GM12878 (cell line): Measurements from ENCODE around the gene MBD5. TPM values are rescaled to one million over a fixed set of nuclear protein-coding genes. Genes with fewer than 3 reads are reported as not detected.

Experiments used
- ATAC-seq: fragments of 200-7000 bp; cut with Tn5 transposase; 3 replicates; pipeline ENCODE4 v1.9.1; 2020; ENCODE audit warnings: mild to moderate bottlenecking, moderate library complexity
- BruUV-seq: library from RNA; stranded (reverse); fragments of 400-500 nt; replicated peaks from 2 replicates; lab custom pipeline; 2021; lab: Mats Ljungman, UMichigan
- CTCF ChIA-PET: fragments of 300-600 bp; sonication (Branson Sonifier 250); formaldehyde crosslinking; extraction: SDS; loops from one replicate; lab custom pipeline; 2021; ENCODE audit warnings: inconsistent platforms; lab: Yijun Ruan, JAX
- POLR2A ChIA-PET: fragments of 350-600 bp; formaldehyde crosslinking; extraction: SDS; loops from one replicate; lab custom pipeline; 2021; ENCODE audit warnings: inconsistent platforms; lab: Charles Lee
- RAD21 ChIA-PET: fragments of 300-600 bp; sonication (Branson Sonifier 250); formaldehyde crosslinking; loops from one replicate; lab custom pipeline; 2023; ENCODE audit warnings: antibody characterized with exemption; ENCODE audit not compliant: unreplicated experiment; lab: Charles Lee
- SMC1A ChIA-PET: fragments of 300-600 bp; sonication (Branson Sonifier 250); formaldehyde crosslinking; loops from one replicate; lab custom pipeline; 2023; ENCODE audit not compliant: unreplicated experiment, uncharacterized antibody; lab: Charles Lee
- DNase-seq: peaks from one replicate; pipeline ENCODE4 v3.0.0-alpha.2; 2011; ENCODE audit warnings: low read depth, low spot score
- FAIRE-seq: peaks from 3 replicates; lab custom pipeline; 2011; peaks lifted over from hg19 to GRCh38; lab: Jason Lieb, UNC
- H2AFZ ChIP-seq: 2 replicates; pipeline ENCODE4 v1.6.0; 2011; ENCODE audit warnings: low read depth, low read length, control low read depth; ENCODE audit not compliant: control insufficient read depth
- H3K27ac ChIP-seq: 2 replicates; pipeline ENCODE4 v1.5.1; 2011; ENCODE audit warnings: control low read depth; ENCODE audit not compliant: control insufficient read depth, insufficient read depth
- H3K27me3 ChIP-seq, 2 experiments: replicated peaks in 1 of 2; 2 replicates each; pipeline versions ENCODE4 v1.6.0 to v1.6.1; 2011; ENCODE audit warnings: low read length in 1 of 2; ENCODE audit not compliant: control insufficient read depth in 2 of 2, insufficient read depth in 2 of 2
- H3K36me3 ChIP-seq, 2 experiments: 2 replicates each; pipeline ENCODE4 v1.5.1; 2011; ENCODE audit warnings: low read length in 1 of 2; ENCODE audit not compliant: control insufficient read depth in 2 of 2, insufficient read depth in 2 of 2
- H3K4me1 ChIP-seq: 2 replicates; pipeline ENCODE4 v1.6.1; 2011; ENCODE audit warnings: mild to moderate bottlenecking, low read length, moderate library complexity, mixed read lengths; ENCODE audit not compliant: control insufficient read depth, insufficient read depth
- H3K4me2 ChIP-seq: 2 replicates; pipeline ENCODE4 v1.6.0; 2011; ENCODE audit warnings: control low read depth; ENCODE audit not compliant: control insufficient read depth, insufficient read depth
- H3K4me3 ChIP-seq: fragments of 200-600 bp; sonication (generic); 2 replicates; pipeline ENCODE4 v1.5.1; 2016
- H3K79me2 ChIP-seq: 2 replicates; pipeline ENCODE4 v1.6.0; 2011; ENCODE audit warnings: low read length; ENCODE audit not compliant: control insufficient read depth, insufficient read depth
- H3K9ac ChIP-seq: 2 replicates; pipeline ENCODE4 v1.8.0; 2011; ENCODE audit warnings: low read length, control low read depth, mixed read lengths; ENCODE audit not compliant: control insufficient read depth, insufficient read depth
- H3K9me3 ChIP-seq: replicated peaks from 3 replicates; pipeline ENCODE4 v1.5.1; 2011; ENCODE audit warnings: mild to moderate bottlenecking, low read length; ENCODE audit not compliant: control insufficient read depth, insufficient read depth
- H4K20me1 ChIP-seq: 2 replicates; pipeline ENCODE4 v1.6.0; 2011; ENCODE audit not compliant: control insufficient read depth, insufficient read depth
- ESRRA ChIP-seq: IDR thresholded peaks from 2 replicates; pipeline ENCODE4 v1.6.1; 2012; ENCODE audit warnings: mild to moderate bottlenecking, low read length, improper control_type of control experiment
- FOXK2 ChIP-seq: fragments of 450-650 bp; IDR thresholded peaks from 2 replicates; pipeline ENCODE4 v1.6.1; 2017; ENCODE audit warnings: mild to moderate bottlenecking, moderate library complexity
- HDAC2 ChIP-seq: fragments of 200-600 bp; sonication (generic); IDR thresholded peaks from 2 replicates; pipeline ENCODE4 v1.6.1; 2017
- KDM1A ChIP-seq: fragments of 200-600 bp; sonication (generic); IDR thresholded peaks from 2 replicates; pipeline ENCODE4 v1.6.1; 2016; ENCODE audit warnings: borderline replicate concordance
- NR2C1 ChIP-seq: fragments of 450-650 bp; IDR thresholded peaks from 2 replicates; pipeline ENCODE4 v1.6.1; 2017; ENCODE audit warnings: antibody characterized with exemption, mild to moderate bottlenecking, moderate library complexity
- PAX5 ChIP-seq: IDR thresholded peaks from 2 replicates; pipeline ENCODE4 v1.6.1; 2011; ENCODE audit warnings: low read depth, low read length, borderline replicate concordance
- SIX5 ChIP-seq: IDR thresholded peaks from 2 replicates; pipeline ENCODE4 v1.6.1; 2011; ENCODE audit warnings: mild to moderate bottlenecking, low read depth, low read length, moderate library complexity; ENCODE audit not compliant: severe bottlenecking
- SMAD1 ChIP-seq: fragments of 450-650 bp; IDR thresholded peaks from 2 replicates; pipeline ENCODE4 v1.6.1; 2018; ENCODE audit warnings: mild to moderate bottlenecking, low read depth; ENCODE audit not compliant: partially characterized antibody
- SMAD5 ChIP-seq: IDR thresholded peaks from 2 replicates; pipeline ENCODE4 v1.6.1; 2016; ENCODE audit warnings: antibody characterized with exemption, low read depth
- SRF ChIP-seq, 2 experiments: IDR thresholded peaks; 2 replicates each; pipeline ENCODE4 v1.6.1; 2011; ENCODE audit warnings: low read depth in 2 of 2, low read length in 2 of 2, mild to moderate bottlenecking in 1 of 2, moderate library complexity in 1 of 2
- TBL1XR1 ChIP-seq: IDR thresholded peaks from 2 replicates; pipeline ENCODE4 v1.6.1; 2012; ENCODE audit warnings: low read depth, low read length, improper control_type of control experiment
- YBX1 ChIP-seq: fragments of 450-650 bp; IDR thresholded peaks from 2 replicates; pipeline ENCODE4 v1.6.1; 2016; ENCODE audit warnings: antibody characterized with exemption
- ZNF622 ChIP-seq: fragments of 450-650 bp; IDR thresholded peaks from 2 replicates; pipeline ENCODE4 v1.6.1; 2017; ENCODE audit warnings: mild to moderate bottlenecking, inconsistent platforms
- in situ Hi-C: fragments of 300-500 bp; cut with MboI; formaldehyde crosslinking; loops from 9 replicates; pipeline ENCODE4 v1.14.3; 2018; ENCODE audit warnings: mixed read lengths
- intact Hi-C: fragments of 100-400 bp; cut with micrococcal nuclease; formaldehyde crosslinking; loops from one replicate; pipeline ENCODE4 v1.14.2; 2022; ENCODE audit not compliant: unreplicated experiment
- polyA plus RNA-seq, 11 experiments: library from polyadenylated mRNA; depleted of rRNA in 4 of 11; unstranded in 6 of 11; stranded (reverse) in 5 of 11; fragments of >200 nt; fragmentation: Nextera tagmentation in 4 of 11; fragmentation: Illumina TruSeq in 1 of 11; extraction: Ambion mirVana in 4 of 11; extraction: Trizol in 1 of 11; gene quantifications; 1 replicate in 1 of 11; 2 replicates in 10 of 11; pipeline versions ENCODE4 v1.2.1 to v1.2.3, GENCODE V29; 2011 to 2016; ENCODE audit warnings: inconsistent platforms in 2 of 11, missing spikeins in 2 of 11, low read depth in 1 of 11
- total RNA-seq, 4 experiments: library from RNA; depleted of rRNA in 3 of 4; stranded (reverse); fragments of >200 nt in 3 of 4; fragmentation: Illumina TruSeq in 1 of 4; extraction: Trizol in 1 of 4; gene quantifications; 2 replicates each; pipeline versions ENCODE4 v1.2.1 to v1.2.3, GENCODE V29; 2013 to 2021
- TF ChIP-seq, protein P1 (sequence below): fragments of 450-650 bp; IDR thresholded peaks from 2 replicates; pipeline ENCODE4 v1.6.1; 2017; ENCODE audit warnings: mild to moderate bottlenecking
- TF ChIP-seq, protein P2 (sequence below): IDR thresholded peaks from 2 replicates; pipeline ENCODE4 v1.6.1; 2012; ENCODE audit warnings: low read depth, low read length, improper control_type of control experiment
- TF ChIP-seq, protein P3 (sequence below): fragments of 450-650 bp; IDR thresholded peaks from 2 replicates; pipeline ENCODE4 v1.6.1; 2017; ENCODE audit warnings: mild to moderate bottlenecking, moderate library complexity

Gene MBD5
- total and polyA plus RNA-seq, 10 of the 15 experiments (the other 5 are each of a cell fraction or from before 2014, with no cell fraction given) = 7.4 to 58.0 (median 21.2) TPM

DNA sequence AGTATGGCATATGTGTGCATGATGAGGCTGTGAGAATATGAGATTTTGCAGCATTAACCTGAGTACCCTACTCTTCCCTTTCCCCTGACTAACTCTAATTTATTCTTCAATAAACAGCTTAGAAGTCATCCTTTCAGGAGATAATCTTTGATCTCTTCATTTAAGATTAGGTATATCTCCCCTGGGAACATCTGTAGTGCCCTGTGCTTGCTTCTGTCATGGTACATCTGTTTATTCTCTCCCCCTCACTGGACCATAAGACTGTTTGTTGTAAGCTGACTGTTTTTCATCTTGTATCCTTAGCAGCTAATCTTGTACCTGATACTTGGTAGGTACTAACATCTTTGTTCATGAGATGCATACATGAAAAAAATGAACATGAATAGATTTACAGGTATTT is 83.1 kb downstream of the MBD5 start (continued):
- TF ChIP-seq PAX5 = no peak

DNA sequence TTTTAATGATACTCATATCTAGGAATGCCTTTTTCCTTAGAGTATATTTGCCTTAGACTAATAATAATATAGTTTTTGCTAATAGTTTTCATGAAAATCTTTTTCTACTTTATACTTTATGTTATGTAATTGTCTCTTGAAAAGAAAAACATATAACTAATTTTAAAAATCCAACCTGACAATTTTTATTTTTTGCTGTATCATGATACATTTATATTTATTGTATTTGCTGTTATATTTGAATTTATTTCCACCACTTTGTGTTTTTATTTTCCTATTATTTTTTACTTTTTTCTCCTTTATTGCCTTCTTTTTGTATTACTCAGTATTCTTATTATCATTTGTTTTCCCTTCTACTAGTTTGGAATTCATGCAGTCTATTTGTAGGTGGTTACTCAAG is 85.4 kb downstream of the MBD5 start:
- H3K9ac ChIP-seq = no peak overlapping the region
- H3K27ac ChIP-seq = no peak overlapping the region
- FAIRE-seq (no peak), ATAC-seq (no peak), DNase-seq (no peak)
- ChIA-PET RAD21 (no interaction called here), SMC1A (no interaction called here), POLR2A (no interaction called here), CTCF (no interaction called here)
- no peaks in the 10 kb centered on the region for H3K79me2 ChIP-seq
- no peak overlapping the region for H3K4me2 ChIP-seq
- TF ChIP-seq, protein P1, sequence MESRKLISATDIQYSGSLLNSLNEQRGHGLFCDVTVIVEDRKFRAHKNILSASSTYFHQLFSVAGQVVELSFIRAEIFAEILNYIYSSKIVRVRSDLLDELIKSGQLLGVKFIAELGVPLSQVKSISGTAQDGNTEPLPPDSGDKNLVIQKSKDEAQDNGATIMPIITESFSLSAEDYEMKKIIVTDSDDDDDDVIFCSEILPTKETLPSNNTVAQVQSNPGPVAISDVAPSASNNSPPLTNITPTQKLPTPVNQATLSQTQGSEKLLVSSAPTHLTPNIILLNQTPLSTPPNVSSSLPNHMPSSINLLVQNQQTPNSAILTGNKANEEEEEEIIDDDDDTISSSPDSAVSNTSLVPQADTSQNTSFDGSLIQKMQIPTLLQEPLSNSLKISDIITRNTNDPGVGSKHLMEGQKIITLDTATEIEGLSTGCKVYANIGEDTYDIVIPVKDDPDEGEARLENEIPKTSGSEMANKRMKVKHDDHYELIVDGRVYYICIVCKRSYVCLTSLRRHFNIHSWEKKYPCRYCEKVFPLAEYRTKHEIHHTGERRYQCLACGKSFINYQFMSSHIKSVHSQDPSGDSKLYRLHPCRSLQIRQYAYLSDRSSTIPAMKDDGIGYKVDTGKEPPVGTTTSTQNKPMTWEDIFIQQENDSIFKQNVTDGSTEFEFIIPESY = no peak
- TF ChIP-seq SMAD5 = no peak
- TF ChIP-seq TBL1XR1 = no peak
- no peak for TF ChIP-seq KDM1A
- no peak for TF ChIP-seq NR2C1
- no peak for TF ChIP-seq ZNF622
- no peak for TF ChIP-seq YBX1
- TF ChIP-seq, protein P2, sequence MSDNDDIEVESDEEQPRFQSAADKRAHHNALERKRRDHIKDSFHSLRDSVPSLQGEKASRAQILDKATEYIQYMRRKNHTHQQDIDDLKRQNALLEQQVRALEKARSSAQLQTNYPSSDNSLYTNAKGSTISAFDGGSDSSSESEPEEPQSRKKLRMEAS = no peak
- no peak for TF ChIP-seq HDAC2
- no peak for TF ChIP-seq SMAD1
- no peak for TF ChIP-seq FOXK2
- TF ChIP-seq ESRRA = no peak
- TF ChIP-seq, protein P3, sequence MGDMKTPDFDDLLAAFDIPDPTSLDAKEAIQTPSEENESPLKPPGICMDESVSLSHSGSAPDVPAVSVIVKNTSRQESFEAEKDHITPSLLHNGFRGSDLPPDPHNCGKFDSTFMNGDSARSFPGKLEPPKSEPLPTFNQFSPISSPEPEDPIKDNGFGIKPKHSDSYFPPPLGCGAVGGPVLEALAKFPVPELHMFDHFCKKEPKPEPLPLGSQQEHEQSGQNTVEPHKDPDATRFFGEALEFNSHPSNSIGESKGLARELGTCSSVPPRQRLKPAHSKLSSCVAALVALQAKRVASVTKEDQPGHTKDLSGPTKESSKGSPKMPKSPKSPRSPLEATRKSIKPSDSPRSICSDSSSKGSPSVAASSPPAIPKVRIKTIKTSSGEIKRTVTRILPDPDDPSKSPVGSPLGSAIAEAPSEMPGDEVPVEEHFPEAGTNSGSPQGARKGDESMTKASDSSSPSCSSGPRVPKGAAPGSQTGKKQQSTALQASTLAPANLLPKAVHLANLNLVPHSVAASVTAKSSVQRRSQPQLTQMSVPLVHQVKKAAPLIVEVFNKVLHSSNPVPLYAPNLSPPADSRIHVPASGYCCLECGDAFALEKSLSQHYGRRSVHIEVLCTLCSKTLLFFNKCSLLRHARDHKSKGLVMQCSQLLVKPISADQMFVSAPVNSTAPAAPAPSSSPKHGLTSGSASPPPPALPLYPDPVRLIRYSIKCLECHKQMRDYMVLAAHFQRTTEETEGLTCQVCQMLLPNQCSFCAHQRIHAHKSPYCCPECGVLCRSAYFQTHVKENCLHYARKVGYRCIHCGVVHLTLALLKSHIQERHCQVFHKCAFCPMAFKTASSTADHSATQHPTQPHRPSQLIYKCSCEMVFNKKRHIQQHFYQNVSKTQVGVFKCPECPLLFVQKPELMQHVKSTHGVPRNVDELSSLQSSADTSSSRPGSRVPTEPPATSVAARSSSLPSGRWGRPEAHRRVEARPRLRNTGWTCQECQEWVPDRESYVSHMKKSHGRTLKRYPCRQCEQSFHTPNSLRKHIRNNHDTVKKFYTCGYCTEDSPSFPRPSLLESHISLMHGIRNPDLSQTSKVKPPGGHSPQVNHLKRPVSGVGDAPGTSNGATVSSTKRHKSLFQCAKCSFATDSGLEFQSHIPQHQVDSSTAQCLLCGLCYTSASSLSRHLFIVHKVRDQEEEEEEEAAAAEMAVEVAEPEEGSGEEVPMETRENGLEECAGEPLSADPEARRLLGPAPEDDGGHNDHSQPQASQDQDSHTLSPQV = no peak
- no peak for TF ChIP-seq SIX5
- no peak for TF ChIP-seq SRF (IDR thresholded peaks at IDR 0.05; ENCODE audit: low read depth in 2 of 2, low read length in 2 of 2)
- H3K27me3 ChIP-seq = no peaks in the 10 kb centered on the region
- intact Hi-C loops (no loop called here), in situ Hi-C loops (no loop called here)
- H3K4me1 ChIP-seq = no peaks in the 10 kb centered on the region
- H3K9me3 ChIP-seq = peaks cover 3% of the 10 kb centered on the region; the same call in 2 of the 3 replicates
- no peak overlapping the region for H2AFZ ChIP-seq
- no peaks in the 10 kb centered on the region for H4K20me1 ChIP-seq
- no peaks in the 10 kb centered on the region; a peak in 1 of 4 replicates for H3K36me3 ChIP-seq
- BruUV-seq = no TSS peak
- no peak overlapping the region for H3K4me3 ChIP-seq
